ENCODE measurements around the gene SRPRA. TPM values are rescaled to one million over a fixed set of nuclear protein-coding genes. Genes with fewer than 3 reads are reported as not detected.

SRPRA gene
- total RNA-seq, 4 donors from 2014 or later, result 95.3 to 153 (median 125) TPM

DNA sequence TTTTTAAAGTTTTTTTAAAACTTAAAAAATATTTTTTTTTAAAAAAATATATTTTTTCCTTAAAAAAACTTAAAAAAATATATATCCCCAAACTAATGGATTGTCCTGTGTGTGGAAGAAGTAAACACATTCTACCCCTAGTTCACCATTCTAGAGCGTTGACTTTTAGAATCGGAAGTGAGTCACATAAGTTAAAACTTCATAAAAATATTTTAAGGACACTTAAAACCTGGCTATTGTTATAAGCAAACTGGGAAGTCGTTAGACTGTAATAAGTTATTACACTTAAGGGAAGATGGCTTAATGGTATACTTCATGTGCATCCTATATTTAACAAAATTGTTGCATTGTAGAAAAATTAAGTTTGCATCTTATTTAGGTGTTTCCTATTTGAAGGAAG, 36.0 kb downstream of the SRPRA start:
- Histone ChIP-seq H3K4me1 (peaks cover 0 to 10% of the 10 kb centered on the region in 2 donors), H3K9me3 (no peaks in the 10 kb centered on the region), H3K27ac (no peak overlapping the region), H3K36me3 (peaks cover 0 to 3% of the 10 kb centered on the region in 2 donors), H3K4me3 (replicated peaks in 1 of 3) (no peak overlapping the region), H3K27me3 (no peaks in the 10 kb centered on the region)
- intact Hi-C loops (cut with DNase I), result no loop called here
- 88 to 92% methylated on average over 3 of the region's 3 CpGs for WGBS, 2 donors
- no peak for DNase-seq
- TF ChIP-seq POLR2A (IDR thresholded peaks at IDR 0.05), result no peak
- TF ChIP-seq, protein P1, sequence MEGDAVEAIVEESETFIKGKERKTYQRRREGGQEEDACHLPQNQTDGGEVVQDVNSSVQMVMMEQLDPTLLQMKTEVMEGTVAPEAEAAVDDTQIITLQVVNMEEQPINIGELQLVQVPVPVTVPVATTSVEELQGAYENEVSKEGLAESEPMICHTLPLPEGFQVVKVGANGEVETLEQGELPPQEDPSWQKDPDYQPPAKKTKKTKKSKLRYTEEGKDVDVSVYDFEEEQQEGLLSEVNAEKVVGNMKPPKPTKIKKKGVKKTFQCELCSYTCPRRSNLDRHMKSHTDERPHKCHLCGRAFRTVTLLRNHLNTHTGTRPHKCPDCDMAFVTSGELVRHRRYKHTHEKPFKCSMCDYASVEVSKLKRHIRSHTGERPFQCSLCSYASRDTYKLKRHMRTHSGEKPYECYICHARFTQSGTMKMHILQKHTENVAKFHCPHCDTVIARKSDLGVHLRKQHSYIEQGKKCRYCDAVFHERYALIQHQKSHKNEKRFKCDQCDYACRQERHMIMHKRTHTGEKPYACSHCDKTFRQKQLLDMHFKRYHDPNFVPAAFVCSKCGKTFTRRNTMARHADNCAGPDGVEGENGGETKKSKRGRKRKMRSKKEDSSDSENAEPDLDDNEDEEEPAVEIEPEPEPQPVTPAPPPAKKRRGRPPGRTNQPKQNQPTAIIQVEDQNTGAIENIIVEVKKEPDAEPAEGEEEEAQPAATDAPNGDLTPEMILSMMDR (IDR thresholded peaks at IDR 0.05), result no peak

DNA sequence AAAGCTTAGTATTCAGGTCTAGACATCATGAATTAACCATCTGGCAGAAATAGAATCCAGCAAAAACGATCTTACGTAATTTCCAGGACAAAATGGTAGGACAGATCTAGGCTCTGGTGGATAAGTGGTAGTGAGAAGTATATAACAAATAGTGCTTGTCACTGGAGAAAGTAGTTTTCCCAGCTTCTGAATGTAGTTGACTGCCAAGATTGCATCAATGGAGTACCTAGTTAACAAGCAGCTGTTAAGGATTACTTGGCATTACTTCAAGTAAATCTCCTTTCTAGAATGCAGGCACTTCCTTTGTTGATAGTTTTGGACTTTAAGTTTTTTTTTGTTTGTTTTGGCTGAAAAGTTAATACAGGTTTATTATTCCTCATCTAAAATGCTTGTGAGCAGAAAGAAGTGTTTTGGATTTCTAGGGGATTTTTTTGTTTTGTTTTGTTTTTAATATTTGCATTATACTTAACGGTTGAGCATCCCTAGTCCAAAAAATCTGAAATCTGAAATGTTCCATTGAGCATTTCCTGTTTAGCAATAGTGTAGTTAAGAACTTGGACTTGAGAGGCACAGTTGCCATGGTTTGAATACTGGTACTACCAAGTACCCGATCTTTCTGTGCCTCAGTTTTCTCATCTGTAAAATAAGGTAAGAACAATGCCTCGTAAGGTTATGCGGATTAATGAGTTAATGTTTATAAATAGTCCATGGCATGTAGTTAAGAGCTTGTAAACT, 36.8 kb downstream of the SRPRA start:
- no peak for DNase-seq
- Histone ChIP-seq H3K27me3 (no peaks in the 10 kb centered on the region), H3K4me1 (peaks cover 0 to 10% of the 10 kb centered on the region in 2 donors), H3K27ac (no peak overlapping the region), H3K9me3 (no peaks in the 10 kb centered on the region), H3K36me3 (peaks cover 0 to 3% of the 10 kb centered on the region in 2 donors), H3K4me3 (replicated peaks in 1 of 3) (no peak overlapping the region)
- intact Hi-C loops (cut with DNase I), result no loop called here
- no peak for TF ChIP-seq POLR2A (IDR thresholded peaks at IDR 0.05)
- TF ChIP-seq, protein P1 (IDR thresholded peaks at IDR 0.05), result no peak
- 52 to 53% methylated on average over 6 of the region's 6 CpGs for WGBS, 2 donors

DNA sequence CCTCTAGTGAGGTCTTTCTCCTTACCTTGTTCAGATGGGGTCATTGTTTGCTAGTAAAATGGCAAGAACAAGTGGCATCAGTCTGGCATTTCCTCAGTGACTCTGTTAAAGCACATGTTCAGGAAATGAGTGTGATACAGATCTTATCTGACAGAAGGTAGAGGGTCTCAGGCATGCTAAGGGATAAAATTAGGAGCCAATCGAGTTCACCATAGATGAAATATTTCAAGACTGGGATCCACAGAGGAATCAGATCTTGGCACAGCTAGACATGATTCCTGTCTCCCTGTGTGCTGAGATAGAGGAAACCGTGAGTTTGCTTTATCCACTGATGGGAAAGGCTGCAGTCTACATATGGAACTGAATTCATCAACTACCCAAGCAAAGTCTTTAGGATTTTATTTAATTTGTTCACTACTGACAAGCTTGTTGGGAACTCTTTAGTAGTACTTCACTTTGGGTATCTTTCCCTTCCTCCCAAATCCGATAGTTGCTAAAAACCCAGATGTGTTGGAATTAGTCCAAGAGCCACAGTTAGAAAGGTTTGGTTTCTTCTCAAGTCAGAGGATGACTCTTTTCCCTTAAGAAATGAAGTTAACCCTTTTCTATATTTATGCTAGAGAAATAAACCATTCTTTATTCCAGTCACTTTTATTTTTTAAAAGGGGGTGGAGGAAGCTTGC, 38.7 kb downstream of the SRPRA start:
- no peak for TF ChIP-seq POLR2A (IDR thresholded peaks at IDR 0.05)
- DNase-seq, result no peak
- Histone ChIP-seq H3K4me1 (peaks cover 0 to 10% of the 10 kb centered on the region in 2 donors), H3K9me3 (no peaks in the 10 kb centered on the region), H3K4me3 (replicated peaks in 1 of 3) (no peak overlapping the region), H3K27ac (no peak overlapping the region), H3K36me3 (no peaks in the 10 kb centered on the region), H3K27me3 (no peaks in the 10 kb centered on the region)
- intact Hi-C loops (cut with DNase I), result no loop called here
- WGBS, 2 donors, result 75 to 80% methylated on average over 3 of the region's 3 CpGs

DNA sequence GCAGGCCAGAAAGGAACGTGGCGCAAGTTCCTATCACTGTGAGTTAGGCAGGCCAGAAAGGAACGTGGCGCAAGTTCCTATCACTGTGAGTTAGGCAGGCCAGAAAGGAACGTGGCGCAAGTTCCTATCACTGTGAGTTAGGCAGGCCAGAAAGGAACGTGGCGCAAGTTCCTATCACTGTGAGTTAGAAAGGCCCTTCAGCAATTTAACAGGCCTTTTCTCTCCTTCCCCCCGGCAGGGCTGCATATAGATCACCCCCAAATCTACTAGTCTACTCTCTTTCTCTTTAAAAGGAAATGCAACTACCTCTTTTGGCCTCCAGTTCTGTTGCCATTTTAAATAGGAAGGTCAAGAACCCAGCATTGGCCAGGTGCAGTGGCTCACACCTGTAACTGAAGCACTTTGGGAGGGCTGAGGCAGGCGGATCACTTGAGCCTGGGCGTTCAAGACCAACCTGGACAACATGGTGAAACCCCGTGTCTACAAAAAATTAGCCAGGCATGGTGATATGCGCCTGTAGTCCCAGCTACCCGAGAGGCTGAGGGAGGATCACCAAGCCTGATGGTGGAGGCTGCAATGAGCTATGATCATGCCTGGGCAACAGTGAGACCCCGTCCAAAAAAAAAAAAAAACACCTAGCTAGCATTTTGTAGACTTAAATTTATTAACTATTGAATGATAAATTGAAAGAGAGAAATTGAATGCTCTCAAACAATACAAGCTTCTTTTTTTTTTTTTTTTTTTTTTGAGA, 42.2 kb downstream of the SRPRA start:
- no peak overlapping the region for H3K27ac ChIP-seq

DNA sequence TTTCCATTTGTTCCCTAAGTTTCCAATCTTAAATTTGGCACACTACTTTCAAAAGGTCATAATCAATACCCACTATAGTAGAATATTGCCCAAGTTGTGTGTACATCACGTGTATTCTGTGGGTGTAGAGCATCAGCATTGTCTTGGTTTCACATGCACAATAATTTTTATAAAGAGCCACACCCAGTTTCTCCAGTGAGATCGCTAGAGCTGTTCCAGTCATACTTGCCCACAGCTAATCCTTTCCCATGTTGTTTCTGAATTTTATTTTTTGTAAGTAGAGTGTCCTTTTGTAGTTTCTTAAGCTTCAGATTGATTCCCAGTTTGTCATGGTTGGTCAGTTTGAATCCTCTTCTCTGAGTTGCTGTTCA, 43.4 kb downstream of the SRPRA start:
- Histone ChIP-seq H3K9me3 (no peaks in the 10 kb centered on the region), H3K27ac (no peak overlapping the region), H3K36me3 (no peaks in the 10 kb centered on the region), H3K27me3 (no peaks in the 10 kb centered on the region), H3K4me3 (replicated peaks in 1 of 3) (no peak overlapping the region), H3K4me1 (no peaks in the 10 kb centered on the region)
- no peak for DNase-seq
- intact Hi-C loops (cut with DNase I), result no loop called here
- 90 to 95% methylated on average over 2 of the region's 2 CpGs for WGBS, 2 donors
- TF ChIP-seq, protein P1 (IDR thresholded peaks at IDR 0.05), result no peak
- no peak for TF ChIP-seq POLR2A (IDR thresholded peaks at IDR 0.05)

More for the DNA sequence above, 42.2 kb downstream of the SRPRA start:
- no peak for DNase-seq
- intact Hi-C loops (cut with DNase I), result no loop called here
- no peaks in the 10 kb centered on the region for H3K27me3 ChIP-seq
- peaks cover 0 to 2% of the 10 kb centered on the region in 2 donors for H3K4me1 ChIP-seq
- H3K4me3 ChIP-seq (replicated peaks in 1 of 3), result no peak overlapping the region
- H3K36me3 ChIP-seq, result no peaks in the 10 kb centered on the region
- 96 to 97% methylated on average over 9 to 11 of the region's 15 CpGs for WGBS, 2 donors
- H3K9me3 ChIP-seq, result no peaks in the 10 kb centered on the region
- TF ChIP-seq POLR2A (IDR thresholded peaks at IDR 0.05), result no peak
- TF ChIP-seq, protein P1 (IDR thresholded peaks at IDR 0.05), result no peak

All from thyroid gland (tissue), 4 donors.